Measurements from ENCODE around the gene SFTPD.

Gene SFTPD

GRCh38 chr10:79944428-79945395 is 4.2 kb downstream of the SFTPD start:
- no peak for DNase-seq (ENCODE audit: low read depth)

DNA sequence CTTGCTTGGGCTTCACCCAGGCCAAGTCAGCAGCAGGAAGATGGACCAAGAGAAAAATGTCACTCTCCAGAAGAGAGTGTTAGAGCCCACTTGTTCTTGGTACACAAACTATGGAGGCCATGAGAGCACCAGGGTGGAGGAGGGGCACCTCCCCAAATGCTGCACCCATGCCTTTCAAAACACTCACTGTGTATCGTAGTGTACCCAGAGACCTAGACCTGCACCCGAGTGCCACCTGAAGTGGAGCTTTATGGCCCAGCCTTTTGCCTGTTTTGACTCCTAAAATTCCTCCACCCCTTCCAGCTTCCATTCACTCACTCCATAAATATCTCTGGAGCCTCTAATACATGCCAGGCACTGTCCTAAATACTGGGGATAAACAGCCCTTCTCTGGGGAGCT is 5.0 kb downstream of the SFTPD start:
- DNase-seq (ENCODE audit: low read depth): no peak

DNA sequence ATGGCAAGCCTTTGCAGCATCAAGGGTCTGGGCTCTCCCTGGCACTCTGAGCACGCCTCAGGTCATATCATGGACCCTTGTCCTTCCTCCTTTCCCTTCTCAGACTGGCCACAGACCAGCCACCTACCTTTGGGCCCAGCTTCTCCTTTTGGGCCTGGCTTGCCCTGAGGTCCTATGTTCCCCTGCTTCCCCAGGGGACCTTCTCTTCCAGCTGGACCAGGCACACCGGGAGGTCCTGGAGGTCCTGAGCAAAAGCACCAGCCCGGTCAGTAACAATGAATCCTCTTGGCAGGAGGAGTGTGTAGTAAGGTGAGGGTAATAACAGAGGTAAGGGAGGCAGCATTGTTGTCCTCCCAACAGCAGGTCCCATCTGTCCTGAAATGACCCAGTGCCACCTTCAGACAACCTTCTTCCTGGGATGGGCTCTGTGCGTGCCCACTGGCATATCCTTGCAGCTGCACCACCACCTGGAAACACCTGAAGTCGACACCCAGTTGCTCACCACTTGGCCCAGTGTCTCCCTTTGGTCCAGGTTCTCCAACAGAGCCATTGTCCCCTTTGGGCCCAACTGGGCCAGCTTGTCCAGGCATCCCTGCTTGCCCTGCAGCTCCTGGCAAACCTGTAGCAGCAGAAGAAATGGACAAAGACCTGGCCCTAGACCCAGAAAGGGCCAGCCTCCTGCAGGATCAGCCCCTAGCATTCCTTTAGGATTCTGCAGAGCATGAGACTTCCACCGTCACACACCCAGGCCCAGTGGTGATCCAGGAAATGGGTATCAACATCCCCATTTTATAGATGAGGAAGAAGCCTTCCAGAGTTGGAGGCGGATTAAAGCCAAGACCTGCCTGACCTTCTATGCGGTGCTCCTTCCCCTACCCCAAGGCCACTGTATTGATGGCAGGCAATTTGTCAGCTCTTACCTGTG is 6.4 kb downstream of the SFTPD start:
- no peak for DNase-seq (ENCODE audit: low read depth)

GRCh38 chr10:79941585-79942210 is 7.2 kb downstream of the SFTPD start:
- no peak for DNase-seq (ENCODE audit: low read depth)

GRCh38 chr10:79941146-79941545 is 7.8 kb downstream of the SFTPD start:
- DNase-seq (ENCODE audit: low read depth): no peak

GRCh38 chr10:79940431-79940830 is 8.5 kb downstream of the SFTPD start:
- no peak for DNase-seq (ENCODE audit: low read depth)

DNA sequence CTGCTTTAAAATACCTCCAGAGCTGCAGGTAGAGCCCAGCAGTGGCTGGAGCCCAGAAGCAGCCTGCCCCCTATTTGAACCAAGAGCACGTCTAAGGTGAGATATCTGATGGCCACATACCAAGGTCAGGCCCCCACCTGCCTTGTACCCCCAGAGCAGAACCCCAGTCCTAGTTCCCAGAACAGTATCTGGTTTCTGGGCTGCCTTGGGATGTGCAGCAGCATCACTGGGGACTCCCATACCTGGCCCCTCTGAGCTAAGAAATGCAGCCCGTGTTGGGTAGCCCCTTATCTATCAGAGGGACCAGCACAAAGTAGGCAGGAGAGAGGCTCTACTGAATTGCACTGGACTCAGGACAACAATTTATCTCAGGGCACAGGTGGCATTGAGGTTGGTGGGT is 8.9 kb downstream of the SFTPD start:
- no peak for DNase-seq (ENCODE audit: low read depth)

DNA sequence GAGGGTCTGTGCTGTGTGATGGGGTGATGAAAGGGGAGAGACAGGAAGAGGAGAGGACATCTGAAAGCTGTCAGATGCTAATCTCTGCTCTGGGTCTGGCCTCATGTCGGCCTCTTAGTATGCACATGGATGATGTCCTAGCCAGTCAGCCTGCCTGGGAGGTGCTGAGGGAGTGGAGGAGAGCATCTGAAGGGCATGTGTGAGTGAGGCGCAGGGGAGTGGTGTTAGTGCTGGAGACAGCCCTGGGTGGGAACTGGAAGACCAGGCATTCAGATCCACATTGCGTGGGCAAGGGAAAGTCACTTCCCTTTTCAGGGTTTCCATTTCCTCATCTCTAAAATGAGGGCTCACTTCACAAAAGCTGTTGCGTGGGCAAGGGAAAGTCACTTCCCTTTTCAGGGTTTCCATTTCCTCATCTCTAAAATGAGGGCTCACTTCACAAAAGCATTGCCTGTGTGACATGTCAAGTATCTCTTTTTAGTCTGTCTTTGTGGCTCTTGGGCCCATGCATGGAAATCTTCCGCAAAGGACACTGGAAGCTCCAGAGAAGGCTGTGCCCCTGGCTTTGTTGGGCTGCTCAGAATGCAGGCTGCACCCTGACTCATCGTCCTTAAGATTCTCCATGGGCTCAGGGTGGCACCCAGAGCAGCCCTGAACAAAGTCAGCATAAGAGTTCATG is 10.0 kb downstream of the SFTPD start:
- peak; percentile 3 for DNase-seq (ENCODE audit: low read depth)

DNA sequence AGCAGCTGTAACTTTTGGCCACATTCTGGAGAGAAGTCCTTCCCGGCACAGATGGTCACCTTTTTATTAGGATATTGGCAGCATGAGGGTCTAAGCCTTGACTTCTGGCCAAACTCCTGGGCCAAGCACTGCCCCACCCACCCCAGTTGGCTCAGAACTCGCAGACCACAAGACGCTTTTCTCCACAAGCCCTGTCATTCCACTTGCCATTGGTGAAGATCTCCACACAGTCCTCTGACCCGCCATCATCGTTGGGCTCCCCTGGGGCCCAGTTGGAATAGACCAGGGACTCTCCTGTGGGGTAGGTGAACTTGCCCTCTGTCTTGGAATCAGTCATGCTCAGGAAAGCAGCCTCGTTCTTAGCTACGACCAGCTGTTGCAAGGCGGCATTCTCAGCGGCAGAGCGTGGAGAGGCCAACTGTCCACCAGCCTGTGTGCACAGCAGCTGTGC is 11.2 kb downstream of the SFTPD start:
- DNase-seq (ENCODE audit: low read depth): no peak

- DNase-seq (ENCODE audit: low read depth): no peak
These were observed 12.0 kb downstream of the SFTPD start for GRCh38 chr10:79936625-79937615.

DNA sequence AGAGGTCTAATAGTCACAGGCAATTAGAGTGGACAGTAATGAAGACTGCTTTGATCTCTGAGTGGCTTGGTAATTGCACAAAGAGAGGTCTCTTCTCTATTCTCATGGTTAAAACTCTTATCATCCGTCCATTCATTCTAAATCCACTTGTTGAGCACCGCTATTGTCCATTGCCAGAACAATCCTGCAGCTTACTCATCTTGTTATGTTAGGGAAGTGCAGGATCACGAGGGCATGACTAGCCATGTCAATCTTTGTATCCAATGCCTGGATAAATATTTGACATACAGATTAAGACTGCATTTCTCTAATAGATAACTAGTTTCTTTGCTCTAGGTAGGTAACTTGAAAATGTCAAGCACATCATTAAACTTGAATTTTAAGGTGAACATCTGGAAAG is 14.9 kb downstream of the SFTPD start:
- DNase-seq (ENCODE audit: low read depth): no peak

- DNase-seq (ENCODE audit: low read depth): no peak
These were observed 16.0 kb downstream of the SFTPD start for GRCh38 chr10:79932841-79933379.

DNA sequence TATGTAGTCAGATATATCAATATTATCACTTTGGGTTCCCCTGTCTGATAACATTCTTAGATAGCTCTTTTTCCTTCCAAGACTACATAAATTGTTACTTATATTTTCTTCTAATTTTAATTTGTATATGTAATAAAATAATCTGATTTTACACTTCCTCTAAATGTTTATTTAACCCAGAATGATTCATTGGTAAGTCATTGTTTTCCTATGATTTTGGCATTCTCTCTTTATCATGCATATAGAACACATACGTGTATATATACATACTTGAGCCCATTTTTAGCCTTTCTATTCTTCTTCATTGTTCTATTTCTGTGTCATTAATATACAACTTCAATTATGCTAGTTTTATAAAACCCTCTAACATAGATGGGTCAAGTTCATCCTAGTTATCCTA is 16.6 kb downstream of the SFTPD start:
- no peak for DNase-seq (ENCODE audit: low read depth)

GRCh38 chr10:79930751-79931150 is 18.2 kb downstream of the SFTPD start:
- DNase-seq (ENCODE audit: low read depth): no peak

- DNase-seq (ENCODE audit: low read depth): no peak
These were observed 18.6 kb downstream of the SFTPD start for GRCh38 chr10:79930267-79930666.

DNA sequence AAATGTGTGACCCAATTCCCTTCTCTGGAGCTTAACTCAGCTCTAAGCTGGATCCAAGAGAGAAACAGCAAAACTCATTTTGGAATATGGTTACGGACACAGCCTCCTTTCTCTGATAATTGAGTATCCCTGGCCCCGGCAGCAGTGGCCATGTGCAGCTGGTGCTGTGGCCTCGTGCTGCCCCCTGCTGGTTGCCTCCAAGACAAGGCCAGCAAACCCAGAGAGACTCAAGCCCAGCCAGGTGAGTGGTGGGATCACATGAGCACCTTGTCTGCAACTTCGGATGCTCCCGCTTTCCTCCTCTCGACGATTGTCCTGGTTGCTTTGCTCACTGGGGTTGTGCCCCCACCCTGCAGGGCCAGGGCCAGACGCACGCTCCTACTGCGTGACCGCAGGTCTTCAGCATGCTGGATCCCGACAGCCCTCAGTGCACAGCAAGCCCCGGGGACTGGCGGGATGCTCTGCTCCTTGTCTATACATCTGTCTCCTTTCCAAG is 19.4 kb downstream of the SFTPD start:
- DNase-seq (ENCODE audit: low read depth): peak; percentile 75

GRCh38 chr10:79928028-79928583 is 20.8 kb downstream of the SFTPD start:
- no peak for DNase-seq (ENCODE audit: low read depth)

- no peak for DNase-seq (ENCODE audit: low read depth)
These were observed 21.6 kb downstream of the SFTPD start for GRCh38 chr10:79927111-79927828.

DNA sequence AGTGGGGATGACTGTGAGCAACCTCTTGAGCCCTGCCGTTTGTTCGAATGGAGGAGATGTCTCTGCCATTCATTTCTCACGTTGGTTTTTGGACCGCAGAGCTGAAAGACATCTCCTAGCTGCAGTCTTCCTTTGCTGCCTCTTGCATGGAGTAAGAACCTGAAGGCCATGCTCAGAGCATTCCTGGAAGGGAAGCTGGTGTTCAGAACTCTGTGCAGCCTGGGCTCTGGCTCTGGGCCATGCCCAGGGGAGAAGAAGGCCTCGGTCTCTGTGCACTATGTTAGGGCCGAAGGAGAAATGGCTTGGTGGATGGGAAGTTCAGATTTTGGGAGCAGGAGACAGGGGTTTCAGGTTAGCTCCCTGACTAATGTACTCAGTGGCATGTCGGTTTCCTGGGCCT is 22.9 kb downstream of the SFTPD start:
- DNase-seq (ENCODE audit: low read depth): no peak
